VCaP (cell line): Measurements from ENCODE around the gene OMD.

ENCODE experiments used
- H3K27ac ChIP-seq: fragments of 450-650 bp; 2 replicates; pipeline ENCODE4 v1.5.1; 2017
- CTCF ChIP-seq: fragments of 450-650 bp; conservative IDR thresholded peaks from 2 replicates; pipeline ENCODE4 v1.5.1; 2017; ENCODE audit warnings: mild to moderate bottlenecking, moderate library complexity

The OMD gene

GRCh38 chr9:92432972-92433548 lies 8.8 kb upstream of the OMD start:
- H3K27ac ChIP-seq = no peak overlapping the region
- no peak for TF ChIP-seq CTCF

GRCh38 chr9:92432350-92432749 lies 8.1 kb upstream of the OMD start:
- TF ChIP-seq CTCF = no peak

GRCh38 chr9:92429836-92430235 lies 5.6 kb upstream of the OMD start:
- no peak for TF ChIP-seq CTCF
- no peak overlapping the region for H3K27ac ChIP-seq

More at GRCh38 chr9:92432350-92432749, 8.1 kb upstream of the OMD start:
- H3K27ac ChIP-seq = no peak overlapping the region

- TF ChIP-seq CTCF = no peak
- no peak overlapping the region for H3K27ac ChIP-seq
Observed at GRCh38 chr9:92426501-92427145, 2.4 kb upstream of the OMD start.

- no peak overlapping the region for H3K27ac ChIP-seq
Observed at GRCh38 chr9:92425474-92425873, 1.2 kb upstream of the OMD start.

GRCh38 chr9:92423612-92424011 lies 659 bp downstream of the OMD start:
- no peak for TF ChIP-seq CTCF
- H3K27ac ChIP-seq = no peak overlapping the region

More at GRCh38 chr9:92425474-92425873, 1.2 kb upstream of the OMD start:
- TF ChIP-seq CTCF = no peak

GRCh38 chr9:92422611-92423338 lies 1.5 kb downstream of the OMD start:
- no peak for TF ChIP-seq CTCF
- H3K27ac ChIP-seq = no peak overlapping the region
